GM12874 (cell line): Measurements from ENCODE around the gene FGF14.

Experiments used
- CTCF ChIP-seq: IDR thresholded peaks from 2 replicates; pipeline ENCODE4 v1.5.1; 2011; ENCODE audit warnings: low read depth, mild to moderate bottlenecking, control low read depth, low read length, moderate library complexity; ENCODE audit not compliant: insufficient read depth

FGF14 gene

GRCh38 chr13:101916108-101916774, 485.6 kb downstream of the FGF14 start:
- peak; percentile 21; the same call in 1 of the 2 replicates for TF ChIP-seq CTCF

GRCh38 chr13:101915755-101916107, 486.1 kb downstream of the FGF14 start:
- TF ChIP-seq CTCF: no peak

- TF ChIP-seq CTCF: no peak
Observed at GRCh38 chr13:101915331-101915730, 486.5 kb downstream of the FGF14 start.

GRCh38 chr13:101911752-101912151, 490.1 kb downstream of the FGF14 start:
- TF ChIP-seq CTCF: no peak

- TF ChIP-seq CTCF: no peak
Observed at GRCh38 chr13:101903890-101904289, 498.0 kb downstream of the FGF14 start.

GRCh38 chr13:101898676-101899075, 503.2 kb downstream of the FGF14 start:
- no peak for TF ChIP-seq CTCF

GRCh38 chr13:101896541-101896940, 505.3 kb downstream of the FGF14 start:
- no peak for TF ChIP-seq CTCF
